HG02759 (cell line): ENCODE measurements around the gene NAA50.

ENCODE experiments used
- ATAC-seq: cut with Tn5 transposase; IDR thresholded peaks from one replicate; pipeline ENCODE4 v1.9.1; 2021; ENCODE audit warnings: mild to moderate bottlenecking, moderate library complexity; ENCODE audit not compliant: unreplicated experiment

The NAA50 gene

DNA sequence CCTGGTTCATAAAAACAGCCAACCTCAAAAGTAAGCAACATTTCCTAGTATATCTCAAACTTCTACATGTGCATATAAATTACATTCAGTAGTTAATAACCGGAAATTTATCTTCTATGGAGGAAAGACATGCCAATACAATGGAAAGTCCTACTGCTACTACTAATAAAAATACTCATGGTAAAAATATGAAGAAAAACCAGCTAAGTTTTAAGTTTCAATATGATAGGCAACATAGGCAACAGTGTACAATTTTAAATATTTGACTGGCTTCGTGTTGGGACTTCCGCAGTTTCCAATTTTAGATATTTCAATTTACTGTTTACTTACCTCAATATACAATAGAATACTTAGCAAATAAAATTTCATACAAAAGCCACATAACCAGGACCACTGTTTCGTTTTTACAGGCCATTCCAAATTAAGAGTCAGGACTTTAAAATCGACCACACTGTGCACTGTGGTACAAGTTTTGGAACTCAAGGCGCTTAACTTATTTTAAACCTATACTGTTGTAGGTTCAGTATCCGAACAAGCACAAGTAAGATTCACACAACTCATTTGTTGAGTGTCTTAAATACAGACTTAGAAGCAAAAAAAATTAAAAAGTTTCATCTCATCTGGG lies 2.9 kb downstream of the NAA50 start:
- ATAC-seq: no peak

DNA sequence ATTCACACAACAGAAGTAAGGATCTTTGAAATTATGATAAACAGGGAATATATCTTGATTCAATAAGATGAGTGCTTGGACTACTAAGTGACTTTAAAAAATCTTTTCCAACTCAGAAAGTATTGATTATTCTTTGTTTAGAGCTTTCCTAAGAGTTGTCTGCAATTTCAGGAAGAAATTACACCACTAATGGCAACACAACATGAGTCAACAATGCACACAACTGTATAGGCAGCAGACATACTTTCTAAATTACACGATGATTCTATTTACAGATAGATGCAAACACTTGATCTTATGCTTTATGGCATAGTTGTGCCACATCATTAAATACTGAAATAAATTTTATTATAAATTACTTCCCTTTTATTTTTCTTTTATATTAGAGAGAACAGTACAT lies 4.4 kb downstream of the NAA50 start:
- no peak for ATAC-seq

DNA sequence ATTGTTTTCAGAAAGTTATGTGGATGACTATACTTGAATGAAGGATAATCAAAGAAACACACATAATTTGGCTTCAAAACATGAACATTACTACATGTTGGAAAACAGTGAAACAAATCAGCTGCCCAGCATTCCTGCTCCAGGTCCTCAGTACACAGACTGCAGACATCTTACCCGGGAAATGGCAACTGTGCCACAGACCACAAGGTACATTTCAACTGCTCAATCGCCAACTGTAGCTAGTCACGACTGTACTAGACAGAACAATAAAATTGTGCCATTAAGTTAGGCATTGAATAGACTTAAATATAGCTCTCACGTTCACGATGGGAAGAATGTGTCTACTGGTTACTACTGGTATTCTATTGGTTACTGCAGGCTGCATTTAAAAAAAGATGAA lies 5.0 kb downstream of the NAA50 start:
- ATAC-seq: no peak

DNA sequence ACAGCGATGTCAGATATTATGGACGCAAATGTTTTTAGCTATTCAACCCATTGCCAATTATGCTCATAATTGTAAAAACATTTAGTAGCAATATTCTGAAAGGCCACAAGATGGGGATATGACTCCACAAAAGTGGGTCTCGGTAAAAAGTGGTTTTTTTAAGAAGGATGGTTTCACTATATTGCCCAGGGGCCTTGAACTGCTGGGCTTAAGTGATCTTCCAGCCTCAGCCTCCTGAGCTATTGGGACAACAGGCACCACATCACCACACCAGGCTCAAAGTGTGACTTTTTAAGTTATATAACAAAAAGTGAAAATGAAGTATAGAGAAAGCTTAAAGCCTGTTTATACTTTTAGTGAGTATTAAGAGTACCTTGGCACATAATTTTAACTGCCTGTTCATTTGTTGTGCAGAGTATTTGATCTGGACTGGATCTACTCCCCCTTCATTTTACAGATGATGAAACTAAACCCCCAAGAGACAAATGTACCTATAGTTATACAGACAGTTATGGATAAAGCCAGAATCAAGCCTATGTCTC lies 9.4 kb downstream of the NAA50 start:
- peak; percentile 70 for ATAC-seq

DNA sequence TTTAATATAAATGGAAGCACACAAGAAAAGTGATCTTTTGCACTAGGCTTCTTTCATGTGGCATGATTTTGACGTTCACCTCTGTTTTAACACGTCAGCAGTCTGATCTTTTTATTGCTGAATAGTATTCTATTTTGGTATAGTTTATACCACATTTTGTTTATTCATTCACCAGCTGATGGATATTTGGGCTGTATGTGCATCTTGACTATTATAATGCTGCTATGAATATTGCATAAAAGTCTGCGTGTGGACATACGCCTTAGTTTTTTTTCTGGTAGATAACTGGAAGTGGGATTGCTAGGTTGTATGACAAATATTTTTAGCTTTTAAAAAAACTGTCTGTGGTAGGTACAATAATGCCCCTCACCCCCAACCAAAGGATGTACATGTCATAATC lies 14.4 kb downstream of the NAA50 start:
- ATAC-seq: no peak

DNA sequence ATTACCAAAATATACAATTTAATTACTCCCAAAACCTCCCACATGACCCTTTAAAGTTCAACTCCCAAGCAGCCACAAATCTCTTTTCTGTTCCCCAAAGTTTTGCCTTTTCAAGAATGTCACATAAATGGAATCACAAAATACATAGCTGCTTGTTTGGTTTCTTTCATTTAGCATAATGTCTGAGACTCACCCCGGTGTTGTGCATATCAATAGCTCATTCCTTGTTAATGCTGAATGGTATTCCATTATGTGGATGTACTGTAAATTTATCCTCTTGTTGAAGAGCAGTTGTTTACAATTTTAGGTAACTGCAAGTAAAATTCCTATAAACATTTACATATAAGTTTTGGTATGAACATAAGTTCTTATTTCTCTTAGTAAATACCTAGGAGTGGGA lies 15.5 kb downstream of the NAA50 start:
- ATAC-seq: no peak

DNA sequence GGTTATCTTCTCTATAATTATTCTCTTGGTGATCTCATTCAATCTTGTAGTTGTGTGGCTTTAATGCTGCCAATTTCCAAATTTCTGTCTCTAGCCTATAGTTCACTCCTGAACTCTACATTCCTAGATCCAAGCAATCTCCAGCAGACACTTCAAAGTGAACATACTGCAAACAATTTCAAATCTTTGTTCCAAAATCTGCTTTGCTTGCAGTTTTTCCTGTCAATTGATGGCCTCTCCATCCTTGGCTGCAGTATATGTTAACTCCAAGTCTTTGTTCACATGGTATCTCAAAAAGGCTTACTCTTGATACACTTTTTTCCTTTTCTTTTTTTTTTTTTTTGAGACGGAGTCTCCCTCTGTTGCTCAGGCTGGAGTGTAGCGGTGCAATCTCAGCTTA lies 17.4 kb downstream of the NAA50 start:
- ATAC-seq: no peak

DNA sequence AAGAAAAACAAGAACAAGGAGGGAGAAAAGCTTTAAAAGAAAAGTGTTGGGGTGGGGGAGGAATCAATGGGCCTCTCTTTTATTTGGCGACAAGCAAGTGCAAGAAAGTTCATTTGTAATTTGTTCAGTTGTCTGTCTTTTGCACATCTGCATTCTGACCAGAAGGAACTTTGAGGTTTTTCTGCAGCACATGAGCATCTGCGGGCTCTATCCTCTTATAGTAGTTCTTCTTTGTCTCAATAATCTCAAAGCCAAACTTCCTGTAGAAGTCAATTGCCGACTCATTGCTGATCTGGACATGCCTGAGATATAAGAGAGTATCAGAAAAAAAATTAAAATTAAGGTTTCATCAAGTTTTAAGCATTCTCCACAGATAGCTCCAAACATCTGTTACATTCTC lies 24.4 kb downstream of the NAA50 start:
- no peak for ATAC-seq

DNA sequence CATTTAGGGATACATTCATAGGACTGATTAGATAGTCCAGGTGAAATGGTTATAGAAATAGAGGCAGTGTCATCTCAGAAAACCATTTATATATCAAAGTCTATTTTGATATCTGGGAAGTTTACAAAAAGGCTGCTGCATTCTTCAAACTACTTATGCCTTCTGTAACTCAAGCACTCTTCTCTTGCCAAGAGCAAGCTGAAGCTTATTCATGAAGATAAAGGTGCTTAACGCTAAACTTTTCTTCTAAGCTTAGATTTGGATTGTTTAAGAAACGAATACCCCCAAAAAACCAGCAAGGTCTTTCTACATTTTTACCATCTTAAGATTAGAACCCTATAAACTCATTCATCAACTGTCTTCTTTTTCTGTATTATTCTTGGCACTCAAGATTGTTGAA lies 26.3 kb downstream of the NAA50 start:
- ATAC-seq: no peak

DNA sequence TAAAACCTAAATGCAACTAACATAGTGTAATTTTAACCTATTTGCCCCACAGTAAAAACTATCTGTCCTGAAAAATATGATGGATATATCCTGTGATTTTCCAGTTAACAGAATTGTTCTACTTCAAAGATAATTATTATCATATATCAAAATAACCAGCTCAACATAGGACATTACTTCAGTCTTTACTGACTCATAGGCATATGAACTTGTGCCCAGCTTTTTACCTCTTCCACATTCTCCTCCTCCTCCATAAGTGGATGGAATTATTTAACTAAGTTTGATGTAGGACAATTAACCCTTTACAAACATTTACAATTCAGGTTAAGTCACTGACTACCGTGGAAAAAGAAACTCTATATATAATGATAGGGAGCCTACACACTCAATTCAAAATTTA lies 26.8 kb downstream of the NAA50 start:
- no peak for ATAC-seq

DNA sequence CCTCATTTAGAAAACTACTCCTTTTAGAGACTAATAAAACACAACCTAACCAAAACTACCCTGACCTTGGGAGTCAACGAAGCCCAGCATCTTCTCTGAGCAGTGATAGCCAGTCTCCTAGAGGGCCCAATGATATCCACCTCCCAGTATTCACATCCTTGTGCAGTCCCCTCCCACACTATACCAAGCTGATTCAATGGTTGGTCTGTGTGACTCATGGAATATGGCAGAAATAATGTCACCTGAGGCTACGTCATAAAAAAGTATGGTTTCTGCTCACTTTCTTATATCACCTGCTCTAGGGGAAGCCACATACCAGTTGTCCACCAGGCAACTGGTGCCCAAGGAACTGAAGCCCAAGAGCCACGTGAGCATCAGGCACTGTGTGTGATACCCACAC lies 28.2 kb downstream of the NAA50 start:
- ATAC-seq: no peak

DNA sequence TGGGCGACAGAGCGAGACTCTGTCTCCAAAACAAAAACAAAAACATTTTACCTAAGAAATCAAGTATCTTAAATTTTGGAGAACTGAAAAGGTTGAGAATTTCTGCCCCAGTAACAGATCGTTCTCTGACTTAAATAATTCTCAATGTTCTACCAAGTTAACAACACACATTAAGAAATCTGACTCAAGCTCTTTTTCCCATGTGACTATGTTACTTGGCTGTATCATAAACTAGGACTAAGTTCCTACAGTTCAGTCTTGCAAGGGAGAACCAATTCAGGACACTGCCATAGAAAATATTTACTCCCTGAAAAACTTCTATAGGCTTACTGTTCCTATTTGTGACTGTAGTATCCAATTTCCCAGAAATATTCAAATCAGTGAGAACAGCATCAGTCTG lies 28.7 kb downstream of the NAA50 start:
- ATAC-seq: no peak

DNA sequence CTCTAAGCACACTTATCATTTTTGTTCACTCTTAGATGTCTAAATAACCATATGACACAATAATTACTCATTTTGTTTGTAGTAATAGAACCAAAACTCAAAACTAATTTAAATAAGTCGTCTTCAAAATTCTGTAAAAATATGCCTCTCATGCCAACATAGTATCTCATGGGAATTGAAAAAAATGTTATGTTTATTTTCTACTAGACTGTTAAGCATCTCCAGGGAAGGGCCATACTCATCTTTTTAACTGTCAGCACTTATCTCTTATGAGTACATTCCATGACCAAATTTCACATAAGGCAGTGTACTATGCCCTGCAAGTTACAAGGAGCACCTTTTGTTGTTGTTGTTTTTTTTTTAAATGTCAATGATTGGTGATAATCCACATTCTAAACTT lies 31.3 kb downstream of the NAA50 start:
- no peak for ATAC-seq

DNA sequence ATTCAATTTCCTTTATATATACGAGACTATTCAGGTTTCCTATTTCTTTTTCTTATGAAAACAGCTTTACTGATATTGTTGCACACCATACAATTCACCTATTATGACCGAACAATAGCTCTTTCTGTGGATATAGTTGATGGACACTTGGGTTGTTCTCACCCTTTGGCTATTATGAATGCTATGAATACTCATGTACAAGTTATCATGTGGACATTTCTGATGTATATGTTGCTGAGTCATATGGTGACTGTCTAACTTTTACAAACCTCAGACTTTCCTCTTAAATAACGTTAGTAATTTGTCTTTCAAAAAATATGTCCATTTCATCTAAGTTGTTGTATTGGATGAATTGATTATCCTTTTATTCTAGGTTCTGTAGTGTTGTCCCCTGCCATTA lies 33.9 kb downstream of the NAA50 start:
- ATAC-seq: no peak

DNA sequence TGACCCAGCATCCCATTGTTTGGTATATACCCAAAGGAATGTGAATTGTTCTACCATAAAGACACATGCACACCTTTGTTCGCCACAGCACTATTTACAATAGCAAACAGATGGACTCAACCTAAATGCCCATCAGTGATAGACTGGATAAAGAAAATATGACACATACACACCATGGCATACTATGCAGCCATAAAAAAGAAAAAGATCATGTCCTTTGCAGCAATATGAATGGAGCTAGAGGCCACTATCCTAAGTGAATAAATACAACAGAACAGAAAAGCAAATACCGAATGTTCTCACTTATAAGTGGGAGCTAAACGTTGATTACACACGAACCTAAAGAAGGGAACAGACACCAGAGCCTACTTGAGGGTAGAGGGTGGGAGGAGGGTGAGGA lies 38.2 kb downstream of the NAA50 start:
- ATAC-seq: no peak

DNA sequence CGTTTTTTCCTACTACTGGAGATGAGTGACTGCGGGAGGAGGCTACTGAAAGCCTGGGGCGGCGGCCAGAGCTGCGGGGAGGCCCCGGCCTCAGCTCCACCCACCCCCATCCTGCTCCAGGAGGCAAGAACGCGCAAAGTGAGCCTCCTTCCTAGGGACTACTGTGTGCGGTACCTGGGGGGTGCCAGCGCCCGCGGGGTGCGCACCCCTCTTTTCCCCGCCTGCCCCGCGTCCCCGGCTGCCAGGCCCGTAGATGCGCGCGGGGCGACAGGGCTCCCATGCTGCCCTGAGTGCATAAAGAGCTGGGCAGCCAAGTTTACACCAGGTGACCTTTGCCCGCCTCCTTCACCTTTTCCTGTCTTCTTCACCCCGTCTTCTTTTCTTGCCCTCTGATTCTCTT lies 47.1 kb downstream of the NAA50 start:
- no peak for ATAC-seq

DNA sequence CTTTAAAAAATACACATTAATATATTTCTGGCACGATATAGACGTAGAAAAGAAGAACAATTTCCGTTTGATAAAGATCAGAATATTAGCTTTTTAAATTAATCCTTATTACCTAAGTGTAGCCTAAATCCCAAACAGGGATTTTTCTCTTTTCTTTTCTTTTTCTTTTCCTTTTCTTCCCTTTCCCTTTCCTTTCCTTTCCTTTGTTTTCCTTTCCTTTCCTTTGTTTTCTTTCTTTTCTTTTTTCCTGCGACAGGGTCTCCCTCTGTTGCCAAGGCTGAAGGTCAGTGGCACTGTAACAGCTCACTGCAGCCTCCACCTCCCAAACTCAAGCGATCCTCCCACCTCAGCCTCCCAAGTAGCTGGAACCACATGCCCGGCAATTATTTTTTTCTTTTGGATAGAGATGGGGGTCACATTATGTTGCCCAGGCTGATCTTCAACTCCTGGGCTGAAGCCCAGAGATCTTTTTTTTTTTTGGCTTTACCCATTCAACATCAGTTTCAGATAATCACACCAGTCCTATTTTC lies 47.8 kb downstream of the NAA50 start:
- no peak for ATAC-seq

DNA sequence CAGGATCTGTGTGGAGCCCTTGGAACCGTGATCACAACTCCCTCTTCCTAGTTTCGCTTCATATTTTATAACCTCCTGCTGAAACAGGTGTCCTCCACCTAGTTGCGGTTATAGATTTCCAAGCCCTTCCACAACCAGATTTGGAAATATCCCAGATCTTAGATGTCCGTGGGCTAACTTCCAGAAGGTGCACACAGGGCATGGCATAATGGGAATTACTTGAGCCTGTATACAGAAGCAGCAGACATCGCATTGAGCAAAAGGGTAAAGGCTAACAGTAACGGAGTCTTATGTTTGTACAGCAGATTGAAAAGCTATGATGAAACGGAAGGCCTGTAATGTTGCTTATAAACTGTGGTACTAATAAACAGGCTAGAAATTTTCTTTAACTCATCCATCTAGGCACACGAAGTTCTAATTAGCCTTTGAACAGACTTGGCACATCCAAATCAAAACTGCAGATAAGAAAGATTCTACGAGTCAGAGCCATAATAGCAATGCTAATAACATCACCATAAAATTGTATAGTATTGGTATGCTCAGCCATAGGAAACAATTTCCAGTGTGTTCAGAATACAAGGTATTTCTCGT lies 48.5 kb downstream of the NAA50 start:
- ATAC-seq: no peak

DNA sequence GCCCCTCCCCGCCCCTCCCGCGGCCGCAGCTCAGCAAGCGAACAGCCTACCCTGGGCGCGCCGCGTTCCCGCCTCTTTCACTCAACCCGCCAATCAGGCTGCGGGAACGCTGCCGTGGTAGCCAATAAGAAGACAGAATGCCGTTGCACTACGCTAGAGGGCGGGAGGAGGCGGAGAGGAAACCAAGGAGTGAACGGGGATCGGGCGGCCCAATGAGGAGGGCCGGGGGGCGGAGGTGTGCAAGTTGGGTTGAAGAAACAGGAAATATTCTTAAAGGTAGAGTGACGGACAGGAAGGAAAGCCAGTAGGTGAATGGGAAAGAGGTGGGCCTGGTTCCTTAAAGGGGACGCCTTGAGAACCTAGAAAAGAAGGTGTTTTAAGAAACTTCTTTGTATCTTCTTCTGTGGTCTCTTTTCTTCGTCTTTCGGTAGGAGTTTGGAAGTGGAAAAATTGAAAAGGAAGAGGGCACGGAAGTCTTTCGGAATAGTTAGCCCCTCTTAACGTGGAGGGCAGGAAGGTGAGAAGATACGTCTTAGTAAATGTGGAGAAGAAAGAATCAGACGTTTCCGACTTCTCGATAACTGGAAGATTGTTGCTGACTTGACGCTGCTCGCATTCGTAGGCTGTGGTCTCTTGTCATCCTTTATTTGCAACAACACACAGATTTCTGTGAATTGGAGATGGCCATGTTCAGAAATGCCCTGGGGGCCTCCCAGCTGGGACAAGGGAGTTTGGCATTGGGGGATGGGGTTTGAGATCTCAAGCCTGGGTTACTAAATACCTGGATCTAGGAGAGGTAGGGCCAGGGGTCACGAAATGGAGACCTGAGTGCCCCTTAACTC lies 49.2 kb downstream of the NAA50 start:
- ATAC-seq: peak; percentile 92

DNA sequence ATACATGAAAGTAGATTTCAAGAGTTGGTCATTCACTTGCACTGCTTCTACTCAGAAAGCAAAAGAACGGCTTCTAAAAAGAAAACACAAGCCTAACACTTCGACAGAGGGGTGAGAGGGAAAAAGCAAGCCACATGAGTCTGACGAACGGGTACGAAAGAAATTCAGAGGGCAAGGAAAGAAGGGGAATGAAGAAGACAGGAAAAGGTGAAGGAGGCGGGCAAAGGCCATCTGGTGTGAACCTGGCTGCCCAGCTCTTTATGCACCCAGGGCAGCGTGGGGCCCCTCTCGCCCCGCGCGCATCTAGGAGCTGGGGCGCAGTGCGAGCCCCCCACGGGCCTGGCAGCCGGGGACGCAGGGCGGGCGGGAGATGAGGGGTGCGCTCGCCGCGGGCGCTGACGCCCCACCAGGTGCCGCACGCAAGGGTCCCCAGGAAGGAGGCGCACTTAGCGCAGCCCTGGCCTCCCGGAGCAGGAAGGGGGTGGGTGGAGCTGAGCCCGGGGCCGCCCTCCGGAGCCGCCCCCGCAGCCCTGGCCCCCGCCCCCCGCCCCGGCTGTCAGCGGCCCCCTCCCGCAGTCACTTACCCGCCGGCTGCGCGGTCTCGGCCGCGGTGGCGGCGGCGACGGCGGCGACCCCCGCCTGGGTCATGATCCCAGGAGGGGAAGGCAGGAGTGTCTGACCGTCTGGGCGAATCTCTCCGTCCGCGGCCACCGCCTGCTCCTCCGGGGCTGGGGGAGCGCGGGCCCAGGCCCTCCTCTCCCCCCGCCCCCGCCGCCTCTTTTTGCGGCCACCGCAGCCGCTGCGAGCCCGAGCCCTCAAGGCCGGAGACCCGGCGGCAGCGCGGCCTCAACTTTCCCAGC lies 50.0 kb downstream of the NAA50 start, which contains the start of gene USF3:
Gene USF3, minus strand, starts transcription at position 857 of the 860 bp plus-strand sequence. CDS start 21,764 bp downstream, outside the sequence.
- ATAC-seq: peak; percentile 68

DNA sequence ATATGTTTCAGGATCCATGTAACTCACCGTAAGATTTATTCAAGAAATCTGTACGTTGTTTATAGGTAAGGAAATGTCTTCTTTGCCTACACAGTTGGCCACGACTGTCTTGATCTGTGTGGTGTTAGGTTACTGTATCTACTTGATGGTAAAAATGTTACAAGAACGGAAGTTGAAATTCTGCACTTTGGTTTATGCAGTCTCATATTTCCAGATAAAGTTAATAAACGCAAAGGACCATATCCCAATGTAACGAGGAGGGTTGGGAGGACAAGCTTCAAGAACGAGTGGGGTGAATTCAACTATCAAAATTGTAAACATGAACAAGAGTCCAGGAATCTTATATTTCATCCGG lies 50.6 kb downstream of the NAA50 start:
- no peak for ATAC-seq
